H1 (cell line): ENCODE results near the gene CYP46A1. TPM values are rescaled to one million over a fixed set of nuclear protein-coding genes. Genes with fewer than 3 reads are reported as not detected.

Source experiments
- CEBPB ChIP-seq: IDR thresholded peaks from 2 replicates; pipeline ENCODE4 v1.6.1; 2012; ENCODE audit warnings: low read depth, low read length
- CHD7 ChIP-seq: fragments of 300-600 bp; sonication (generic); IDR thresholded peaks from 2 replicates; pipeline ENCODE4 v1.7.1; 2012; ENCODE audit warnings: low read length, moderate library complexity, mild to moderate bottlenecking, inconsistent platforms; ENCODE audit not compliant: insufficient replicate concordance
- CTBP2 ChIP-seq: IDR thresholded peaks from 2 replicates; pipeline ENCODE4 v1.7.0; 2011; ENCODE audit warnings: borderline replicate concordance, mild to moderate bottlenecking, moderate library complexity, mixed read lengths, low read length; ENCODE audit not compliant: insufficient read depth, insufficient read length
- polyA plus RNA-seq, 7 experiments: library from polyadenylated mRNA; depleted of rRNA in 3 of 7; stranded (reverse) in 5 of 7; unstranded in 2 of 7; fragments of >200 nt in 5 of 7; fragments of 200-250 nt in 2 of 7; gene quantifications; 1 replicate in 5 of 7; 2 replicates in 1 of 7; 4 replicates in 1 of 7; pipeline versions ENCODE4 v1.2.1 to v1.2.3, GENCODE V29; 2011 to 2013; ENCODE audit warnings: missing spikeins in 2 of 7, mixed read lengths in 2 of 7
- total RNA-seq: library from RNA; stranded (reverse); fragmentation: NEBNext Ultra II Directional; extraction: Animal tissue kit (Norgen Biotek cat#: 25700); gene quantifications from 2 replicates; pipeline ENCODE4 v1.2.1, GENCODE V29; 2021

CYP46A1 gene
- total and polyA plus RNA-seq, 2 of the 8 experiments (the other 6 are each of a cell fraction or from before 2014, with no cell fraction given) = 0.41 to 1.3 TPM

GRCh38 chr14:99701260-99701659 lies 17.2 kb downstream of the CYP46A1 start (continued):
- TF ChIP-seq CEBPB = no peak
- TF ChIP-seq CTBP2 = no peak
- TF ChIP-seq CHD7 = no peak
